Mesenchymal stem cell (in vitro differentiated cells and primary cell): Measurements from ENCODE around the gene CA14.

Source experiments
- DNase-seq: peaks from one replicate; pipeline ENCODE4 v3.0.0-alpha.2; 2013
- H2AFZ ChIP-seq: one replicate; pipeline ENCODE4 v1.6.1; 2013; ENCODE audit warnings: low read depth, mild to moderate bottlenecking, control low read depth, inconsistent platforms, low read length, moderate library complexity
- H2AK5ac ChIP-seq: 2 replicates; pipeline ENCODE4 v1.6.1; 2013; ENCODE audit warnings: low read length, moderate library complexity, mild to moderate bottlenecking, inconsistent platforms; ENCODE audit not compliant: severe bottlenecking
- H2BK120ac ChIP-seq: one replicate; pipeline ENCODE4 v1.6.1; 2013; ENCODE audit warnings: low read depth, mild to moderate bottlenecking, inconsistent platforms, low read length, moderate library complexity
- H2BK12ac ChIP-seq, 2 experiments: one replicate each; pipeline ENCODE4 v1.6.1; 2013; ENCODE audit warnings: inconsistent platforms in 2 of 2, low read length in 2 of 2, mild to moderate bottlenecking in 2 of 2, moderate library complexity in 2 of 2, control low read depth in 1 of 2
- H2BK15ac ChIP-seq: one replicate; pipeline ENCODE4 v1.6.1; 2013; ENCODE audit warnings: mild to moderate bottlenecking, low read depth, inconsistent platforms; ENCODE audit not compliant: poor library complexity, severe bottlenecking
- H2BK5ac ChIP-seq: 2 replicates; pipeline ENCODE4 v1.6.1; 2013; ENCODE audit warnings: low read depth, mild to moderate bottlenecking, low read length, control low read depth, inconsistent platforms; ENCODE audit not compliant: poor library complexity, severe bottlenecking
- H3K14ac ChIP-seq, 2 experiments: one replicate each; pipeline ENCODE4 v1.6.1; 2013; ENCODE audit warnings: inconsistent platforms in 2 of 2, low read length in 2 of 2, control low read depth in 1 of 2, mild to moderate bottlenecking in 1 of 2, moderate library complexity in 1 of 2
- H3K18ac ChIP-seq, 2 experiments: one replicate each; pipeline ENCODE4 v1.6.1; 2013; ENCODE audit warnings: inconsistent platforms in 2 of 2, low read length in 2 of 2, control low read depth in 1 of 2, low read depth in 1 of 2, mild to moderate bottlenecking in 1 of 2
- H3K23ac ChIP-seq, 2 experiments: one replicate each; pipeline ENCODE4 v1.6.1; 2013; ENCODE audit warnings: inconsistent platforms in 2 of 2, low read length in 2 of 2, mild to moderate bottlenecking in 2 of 2, moderate library complexity in 2 of 2, control low read depth in 1 of 2
- H3K27ac ChIP-seq: 2 replicates; pipeline ENCODE4 v1.5.1; 2013; ENCODE audit warnings: mild to moderate bottlenecking, moderate library complexity, low read length, control low read depth, inconsistent platforms; ENCODE audit not compliant: poor library complexity, severe bottlenecking
- H3K27me3 ChIP-seq, 2 experiments: 2 replicates each; pipeline versions ENCODE4 v1.6.1 to v1.7.0; 2013; ENCODE audit warnings: low read length in 2 of 2, mild to moderate bottlenecking in 2 of 2, moderate library complexity in 2 of 2, control low read depth in 1 of 2, inconsistent platforms in 1 of 2; ENCODE audit not compliant: control insufficient read depth in 1 of 2, insufficient read depth in 1 of 2
- H3K36me3 ChIP-seq, 2 experiments: 2 replicates each; pipeline versions ENCODE4 v1.6.1 to v1.7.0; 2013; ENCODE audit warnings: low read length in 2 of 2, control low read depth in 1 of 2, inconsistent platforms in 1 of 2, low read depth in 1 of 2, mild to moderate bottlenecking in 1 of 2; ENCODE audit not compliant: insufficient read depth in 2 of 2, control insufficient read depth in 1 of 2
- H3K4ac ChIP-seq, 2 experiments: one replicate each; pipeline ENCODE4 v1.6.1; 2013; ENCODE audit warnings: inconsistent platforms in 2 of 2, low read length in 2 of 2, mild to moderate bottlenecking in 2 of 2, moderate library complexity in 2 of 2, control low read depth in 1 of 2, low read depth in 1 of 2
- H3K4me1 ChIP-seq: 2 replicates; pipeline ENCODE4 v1.6.1; 2013; ENCODE audit warnings: low read depth, low read length, control low read depth; ENCODE audit not compliant: control insufficient read depth, insufficient read depth
- H3K4me2 ChIP-seq: 2 replicates; pipeline ENCODE4 v1.6.1; 2013; ENCODE audit warnings: low read length, mild to moderate bottlenecking, inconsistent platforms; ENCODE audit not compliant: poor library complexity, severe bottlenecking
- H3K4me3 ChIP-seq, 2 experiments: 2 replicates each; pipeline versions ENCODE4 v1.5.1 to v1.7.0; 2013; ENCODE audit warnings: low read length in 2 of 2, mild to moderate bottlenecking in 2 of 2, control low read depth in 1 of 2, low read depth in 1 of 2; ENCODE audit not compliant: insufficient read depth in 1 of 2
- H3K79me1 ChIP-seq: replicated peaks from 2 replicates; pipeline ENCODE4 v1.6.1; 2013; ENCODE audit warnings: mild to moderate bottlenecking, control low read depth, low read length, inconsistent platforms; ENCODE audit not compliant: poor library complexity, severe bottlenecking
- H3K9ac ChIP-seq: 2 replicates; pipeline ENCODE4 v1.7.0; 2013; ENCODE audit warnings: mild to moderate bottlenecking, low read length, moderate library complexity
- H3K9me3 ChIP-seq: 2 replicates; pipeline ENCODE4 v1.7.0; 2013; ENCODE audit warnings: mild to moderate bottlenecking, low read length; ENCODE audit not compliant: control insufficient read depth
- H4K8ac ChIP-seq: one replicate; pipeline ENCODE4 v1.6.1; 2013; ENCODE audit warnings: inconsistent platforms, mild to moderate bottlenecking, low read length, moderate library complexity
- H4K91ac ChIP-seq: one replicate; pipeline ENCODE4 v1.6.1; 2013; ENCODE audit warnings: mild to moderate bottlenecking, low read length, inconsistent platforms
- WGBS: methylation state at CpG from one replicate; pipeline ENCODE4 v1.1.7; 2013; ENCODE audit warnings: mixed read lengths; 5-methylcytosine and 5-hydroxymethylcytosine counted together

The CA14 gene

DNA sequence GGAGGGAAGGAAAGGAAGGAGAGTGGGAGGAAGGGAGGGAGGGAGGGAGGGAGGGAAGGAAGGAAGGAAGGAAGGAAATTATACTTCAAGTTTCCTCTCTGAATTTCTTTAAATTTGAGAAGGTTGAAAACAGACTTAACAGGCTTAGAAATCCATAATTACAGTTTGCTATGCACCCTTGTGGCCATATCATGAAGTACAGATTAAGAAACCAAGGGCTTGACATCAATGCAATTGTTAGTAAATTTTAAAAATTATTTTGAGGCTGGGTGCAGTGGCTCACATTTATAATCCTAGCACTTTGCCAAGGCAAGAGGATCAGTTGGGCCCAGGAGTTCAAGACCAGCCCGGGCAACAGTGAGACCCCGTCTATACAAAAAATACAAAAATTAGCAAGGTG is 36.0 kb upstream of the CA14 start:
- H4K8ac ChIP-seq, result no peak overlapping the region
- no peak overlapping the region for H2AK5ac ChIP-seq
- H3K27me3 ChIP-seq, result no peaks in the 10 kb centered on the region
- H3K9ac ChIP-seq, result no peak overlapping the region
- no peak overlapping the region for H3K4ac ChIP-seq
- no peak overlapping the region for H3K4me3 ChIP-seq
- no peak overlapping the region for H2BK15ac ChIP-seq
- H3K36me3 ChIP-seq, result peaks cover 9 to 42% of the 10 kb centered on the region in 2 experiments
- peak; percentile 37 for DNase-seq
- no peak overlapping the region for H2BK5ac ChIP-seq
- H2AFZ ChIP-seq, result no peak overlapping the region
- no peaks in the 10 kb centered on the region for H3K9me3 ChIP-seq
- H3K4me1 ChIP-seq, result no peaks in the 10 kb centered on the region
- H3K18ac ChIP-seq, result no peak overlapping the region
- H4K91ac ChIP-seq, result no peak overlapping the region
- H3K27ac ChIP-seq, result no peak overlapping the region
- no peak overlapping the region for H3K23ac ChIP-seq
- H3K4me2 ChIP-seq, result no peak overlapping the region
- 100% methylated on average over 2 of the region's 2 CpGs for WGBS
- no peak overlapping the region for H2BK12ac ChIP-seq
- peaks cover 9% of the 10 kb centered on the region for H3K79me1 ChIP-seq
- no peak overlapping the region for H3K14ac ChIP-seq
- H2BK120ac ChIP-seq, result no peak overlapping the region

DNA sequence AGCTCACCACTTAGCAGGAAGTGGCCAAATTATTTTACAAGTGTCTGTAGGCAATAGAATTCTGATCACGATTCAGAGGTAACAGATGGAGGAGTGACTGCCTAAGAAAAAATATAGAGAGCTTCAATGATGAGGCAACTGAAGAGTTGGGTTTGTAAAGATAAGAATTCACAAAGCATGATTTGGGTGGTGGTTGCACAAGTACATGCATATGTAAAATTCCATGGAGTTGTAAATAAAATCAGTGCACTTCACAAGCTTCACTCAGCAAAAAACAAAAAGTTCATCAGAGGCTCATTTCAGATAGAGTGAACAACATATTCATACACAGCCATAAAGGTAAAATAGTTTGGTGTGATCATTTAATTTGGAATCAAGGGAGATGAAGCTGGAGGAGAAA is 32.6 kb upstream of the CA14 start:
- H4K91ac ChIP-seq, result no peak overlapping the region
- no peak overlapping the region for H3K18ac ChIP-seq
- no peak overlapping the region for H3K27ac ChIP-seq
- H3K9me3 ChIP-seq, result no peaks in the 10 kb centered on the region
- H3K4me1 ChIP-seq, result no peaks in the 10 kb centered on the region
- H3K14ac ChIP-seq, result no peak overlapping the region
- no peak overlapping the region for H3K4ac ChIP-seq
- H3K36me3 ChIP-seq, result peaks cover 9 to 45% of the 10 kb centered on the region in 2 experiments
- no peak overlapping the region for H4K8ac ChIP-seq
- no peak overlapping the region for H3K23ac ChIP-seq
- DNase-seq, result no peak
- 96% methylated on average over 1 of the region's 1 CpG for WGBS
- H3K4me3 ChIP-seq, result no peak overlapping the region
- H2BK120ac ChIP-seq, result no peak overlapping the region
- H3K79me1 ChIP-seq, result peaks cover 12% of the 10 kb centered on the region
- no peaks in the 10 kb centered on the region for H3K27me3 ChIP-seq
- H2BK15ac ChIP-seq, result no peak overlapping the region
- H2BK5ac ChIP-seq, result no peak overlapping the region
- H2BK12ac ChIP-seq, result no peak overlapping the region
- no peak overlapping the region for H2AFZ ChIP-seq
- no peak overlapping the region for H2AK5ac ChIP-seq
- H3K4me2 ChIP-seq, result no peak overlapping the region
- H3K9ac ChIP-seq, result no peak overlapping the region

DNA sequence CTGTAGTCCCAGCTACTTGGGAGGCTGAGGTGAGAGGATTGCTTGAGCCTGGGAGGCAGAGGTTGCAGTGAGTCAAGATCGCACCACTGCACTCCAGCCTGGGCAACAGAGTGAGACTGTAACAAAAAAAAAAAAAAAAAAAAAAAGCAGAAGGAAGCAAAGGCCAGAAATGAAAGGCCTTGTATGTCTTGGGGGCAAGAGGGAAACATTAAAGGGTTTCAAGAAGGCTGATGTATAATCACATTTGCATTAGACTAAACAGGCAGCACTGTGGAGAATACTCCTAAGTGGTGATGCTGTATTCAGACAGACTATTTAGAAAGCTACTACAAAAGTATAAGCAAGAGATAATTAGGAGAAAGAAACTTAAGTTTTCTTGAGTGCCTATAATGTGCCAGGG is 32.0 kb upstream of the CA14 start:
- no peak overlapping the region for H4K91ac ChIP-seq
- no peak overlapping the region for H2AFZ ChIP-seq
- no peaks in the 10 kb centered on the region for H3K27me3 ChIP-seq
- no peak overlapping the region for H4K8ac ChIP-seq
- no peak overlapping the region for H3K14ac ChIP-seq
- no peak overlapping the region for H3K23ac ChIP-seq
- WGBS, result 92% methylated on average over 1 of the region's 1 CpG
- no peak overlapping the region for H3K4me2 ChIP-seq
- H3K9ac ChIP-seq, result no peak overlapping the region
- H3K79me1 ChIP-seq, result peaks cover 12% of the 10 kb centered on the region
- H3K4me1 ChIP-seq, result no peaks in the 10 kb centered on the region
- DNase-seq, result no peak
- H2AK5ac ChIP-seq, result no peak overlapping the region
- H3K18ac ChIP-seq, result no peak overlapping the region
- no peak overlapping the region for H2BK12ac ChIP-seq
- H3K4me3 ChIP-seq, result no peak overlapping the region
- no peak overlapping the region for H2BK5ac ChIP-seq
- H2BK120ac ChIP-seq, result no peak overlapping the region
- H2BK15ac ChIP-seq, result no peak overlapping the region
- H3K9me3 ChIP-seq, result no peaks in the 10 kb centered on the region
- peaks cover 9 to 45% of the 10 kb centered on the region in 2 experiments for H3K36me3 ChIP-seq
- no peak overlapping the region for H3K27ac ChIP-seq
- no peak overlapping the region for H3K4ac ChIP-seq

DNA sequence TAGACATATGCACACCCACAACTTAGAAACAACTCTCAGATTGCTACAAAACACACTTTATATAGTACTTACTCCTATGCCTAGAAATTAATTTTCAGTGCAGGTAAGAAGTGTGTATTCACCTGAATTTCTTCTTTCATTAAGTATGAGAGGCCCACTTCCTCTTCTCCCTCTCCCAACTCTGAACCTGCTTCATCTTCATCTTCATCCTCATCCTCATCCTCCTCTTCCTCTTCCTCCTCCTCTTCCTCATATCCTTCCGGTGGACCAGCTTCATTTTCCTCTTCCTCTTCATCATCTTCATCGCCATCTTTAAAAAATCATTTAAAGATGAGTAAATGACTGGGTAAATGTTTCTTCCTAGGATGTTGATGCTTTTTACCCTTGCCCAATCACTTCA is 31.1 kb upstream of the CA14 start:
- Histone ChIP-seq H3K14ac (no peak overlapping the region), H3K9ac (no peak overlapping the region), H3K79me1 (peaks cover 10% of the 10 kb centered on the region), H3K4ac (no peak overlapping the region), H3K4me2 (no peak overlapping the region), H3K27me3 (no peaks in the 10 kb centered on the region), H2BK5ac (no peak overlapping the region), H2BK120ac (no peak overlapping the region), H3K23ac (no peak overlapping the region), H4K91ac (no peak overlapping the region), H2AFZ (no peak overlapping the region), H3K4me3 (no peak overlapping the region), H2AK5ac (no peak overlapping the region), H3K27ac (no peak overlapping the region), H3K9me3 (no peaks in the 10 kb centered on the region), H3K18ac (no peak overlapping the region), H3K4me1 (no peaks in the 10 kb centered on the region), H2BK12ac (no peak overlapping the region), H2BK15ac (no peak overlapping the region), H4K8ac (no peak overlapping the region), H3K36me3 (peaks cover 9 to 44% of the 10 kb centered on the region in 2 experiments)
- WGBS, result 100% methylated on average over 1 of the region's 2 CpGs
- no peak for DNase-seq
